RPMI7951 (cell line): ENCODE data around the gene TNFRSF4. TPM values are rescaled to one million over a fixed set of nuclear protein-coding genes. Genes with fewer than 3 reads are reported as not detected.

Experiments
- DNase-seq: peaks from one replicate; pipeline ENCODE4 v3.0.0-alpha.2; 2012; ENCODE audit warnings: low read depth
- total RNA-seq: library from RNA; depleted of rRNA; stranded (reverse); fragments of >200 nt; shearing (Covaris generic); gene quantifications from 2 replicates; pipeline ENCODE4 v1.2.3, GENCODE V29; 2014; rRNA removed

The TNFRSF4 gene
- total RNA-seq, 1 experiment from 2014 or later: not detected

- DNase-seq: no peak
Measured at GRCh38 chr1:1170215-1171091, 43.5 kb downstream of the TNFRSF4 start.

DNA sequence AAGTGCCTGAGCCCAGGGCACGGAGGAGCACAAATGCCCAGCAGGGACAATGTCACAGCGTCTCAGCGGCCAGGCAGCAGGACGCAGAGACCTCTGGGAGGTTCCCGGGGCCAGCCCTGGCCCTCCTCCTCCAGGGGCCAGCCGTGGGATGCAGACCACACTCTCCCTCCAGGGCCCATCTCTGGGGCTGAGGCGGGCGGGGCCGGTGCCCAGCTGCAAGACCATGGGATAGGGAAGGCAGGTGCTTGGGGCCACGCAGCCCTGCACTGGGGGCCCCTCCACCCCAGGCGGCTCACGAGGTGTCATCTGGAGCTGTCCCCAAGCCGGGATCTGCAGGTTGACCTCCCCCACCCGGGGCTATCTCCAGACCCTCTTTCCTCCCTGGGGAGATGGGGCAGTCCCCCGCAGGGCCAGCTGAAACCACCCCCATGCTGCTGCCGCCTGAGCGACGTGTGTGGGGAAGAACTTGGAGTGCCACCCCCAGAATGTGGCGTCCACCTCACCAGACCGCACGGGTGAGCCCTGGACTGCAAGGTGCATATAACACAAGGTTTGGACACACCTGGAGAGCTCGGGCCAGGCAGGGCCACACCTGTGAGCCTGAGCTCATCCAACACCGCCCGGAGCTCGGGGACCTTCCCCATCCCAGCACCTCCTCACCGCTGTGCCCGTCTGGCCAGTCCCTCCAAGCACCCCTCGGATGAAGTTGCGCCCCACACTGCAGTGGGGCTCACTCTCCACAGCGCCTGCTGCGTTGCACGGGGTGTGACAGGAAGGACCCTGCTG is 44.3 kb downstream of the TNFRSF4 start:
- DNase-seq: no peak

DNA sequence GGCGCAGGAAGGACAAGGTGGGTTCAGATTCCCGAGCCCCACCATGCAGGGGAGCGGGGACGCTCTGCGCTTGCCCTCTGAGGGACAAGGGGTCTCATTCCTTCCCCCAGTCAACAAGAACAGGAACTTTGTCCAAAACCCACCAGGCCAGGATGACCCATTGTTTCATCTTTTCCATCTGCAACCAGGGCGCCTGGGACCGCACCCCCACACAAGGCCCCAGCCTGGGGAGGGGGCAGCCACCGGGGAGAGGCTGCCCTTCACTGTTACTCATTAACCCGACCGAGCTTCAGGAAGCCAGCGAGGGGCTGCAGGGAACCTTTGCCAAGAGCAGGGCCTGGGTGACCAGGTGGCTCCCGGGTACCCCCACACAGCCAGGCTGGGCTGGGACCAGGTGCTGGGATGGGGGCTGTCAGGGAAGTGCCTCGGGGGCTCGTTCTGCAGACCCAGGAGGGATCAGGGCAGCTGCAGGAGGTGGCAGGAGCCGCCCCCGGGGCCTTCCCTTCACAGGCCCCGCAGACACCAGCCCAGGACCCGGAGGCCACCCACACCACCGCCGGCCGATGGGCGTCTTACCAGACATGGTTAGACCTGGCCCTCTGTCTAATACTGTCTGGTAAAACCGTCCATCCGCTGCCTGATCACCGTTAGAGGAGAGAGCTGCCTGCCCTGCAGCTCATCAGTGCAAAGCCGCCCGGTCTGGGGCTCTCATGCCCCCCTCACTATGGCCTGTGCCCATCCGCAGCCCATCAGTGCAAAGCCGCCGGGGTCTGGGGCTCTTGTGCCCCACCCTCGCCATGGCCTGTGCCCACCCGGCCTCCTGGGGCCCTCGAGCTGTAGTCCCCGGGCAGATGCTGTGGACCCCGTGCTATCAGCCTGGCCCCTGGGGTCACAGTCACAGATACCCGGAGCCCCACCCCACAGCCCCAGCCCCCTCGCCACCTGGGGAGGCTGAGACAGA is 45.2 kb downstream of the TNFRSF4 start:
- DNase-seq: no peak

GRCh38 chr1:1167841-1168450 is 46.0 kb downstream of the TNFRSF4 start:
- no peak for DNase-seq

GRCh38 chr1:1167398-1167821 is 46.5 kb downstream of the TNFRSF4 start:
- DNase-seq: no peak

DNA sequence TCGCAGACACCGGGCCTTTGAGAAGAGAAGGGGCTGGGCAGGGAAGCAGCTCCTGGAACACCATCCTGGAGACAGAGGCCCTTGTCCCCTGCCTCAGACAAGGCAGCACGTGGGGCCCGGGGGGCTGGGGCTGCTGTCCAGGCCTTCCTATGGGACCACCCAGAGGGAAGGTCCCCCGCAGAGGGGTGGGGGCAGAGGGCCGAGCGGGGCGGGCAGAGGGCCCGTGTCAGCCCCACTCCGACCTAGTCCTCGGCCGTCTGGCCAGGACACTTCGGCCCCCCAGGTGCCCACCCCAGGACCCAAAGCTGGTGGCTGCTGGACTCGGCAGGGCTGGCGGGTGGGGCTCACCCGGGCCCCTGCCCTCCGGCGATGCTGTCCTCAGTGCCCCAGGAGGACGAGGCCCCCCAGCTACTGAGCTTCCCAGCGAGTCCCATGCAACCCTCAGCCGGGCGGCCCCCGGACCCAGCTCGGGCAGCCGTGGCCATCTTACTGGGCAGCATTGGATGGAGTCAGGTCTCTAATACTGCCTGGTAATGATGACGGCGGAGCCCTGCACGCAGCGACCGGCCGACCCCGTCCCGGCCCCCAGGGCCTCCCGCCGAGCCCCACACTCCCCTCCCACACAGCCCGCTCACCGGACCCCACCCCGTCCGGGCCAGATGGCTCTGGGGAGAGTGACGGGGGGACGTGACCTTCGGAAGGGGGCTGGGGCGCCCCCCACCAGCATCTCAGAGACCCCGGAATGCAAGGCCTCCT is 47.1 kb downstream of the TNFRSF4 start:
- DNase-seq: no peak

GRCh38 chr1:1165900-1166421 is 48.0 kb downstream of the TNFRSF4 start:
- no peak for DNase-seq

- no peak for DNase-seq
Measured at GRCh38 chr1:1165485-1165884, 48.5 kb downstream of the TNFRSF4 start.

GRCh38 chr1:1164701-1165451 is 49.1 kb downstream of the TNFRSF4 start:
- no peak for DNase-seq

DNA sequence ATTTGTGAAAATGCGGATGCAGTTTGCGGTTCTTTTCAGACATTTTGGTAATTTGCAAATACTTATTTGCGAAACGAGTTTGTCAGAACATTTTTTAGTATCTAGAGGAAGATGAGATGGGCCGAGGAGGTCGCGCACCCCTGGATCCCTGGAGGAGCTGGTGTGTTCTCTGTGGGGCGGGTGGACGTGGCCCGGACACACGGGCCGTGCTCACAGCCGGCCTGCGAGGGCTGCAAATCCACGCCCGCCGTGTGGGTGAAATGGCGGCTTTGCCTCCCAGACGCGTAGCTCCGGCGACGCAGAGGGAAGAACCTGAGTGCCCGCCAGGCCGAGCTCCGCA is 49.6 kb downstream of the TNFRSF4 start:
- DNase-seq: no peak

DNA sequence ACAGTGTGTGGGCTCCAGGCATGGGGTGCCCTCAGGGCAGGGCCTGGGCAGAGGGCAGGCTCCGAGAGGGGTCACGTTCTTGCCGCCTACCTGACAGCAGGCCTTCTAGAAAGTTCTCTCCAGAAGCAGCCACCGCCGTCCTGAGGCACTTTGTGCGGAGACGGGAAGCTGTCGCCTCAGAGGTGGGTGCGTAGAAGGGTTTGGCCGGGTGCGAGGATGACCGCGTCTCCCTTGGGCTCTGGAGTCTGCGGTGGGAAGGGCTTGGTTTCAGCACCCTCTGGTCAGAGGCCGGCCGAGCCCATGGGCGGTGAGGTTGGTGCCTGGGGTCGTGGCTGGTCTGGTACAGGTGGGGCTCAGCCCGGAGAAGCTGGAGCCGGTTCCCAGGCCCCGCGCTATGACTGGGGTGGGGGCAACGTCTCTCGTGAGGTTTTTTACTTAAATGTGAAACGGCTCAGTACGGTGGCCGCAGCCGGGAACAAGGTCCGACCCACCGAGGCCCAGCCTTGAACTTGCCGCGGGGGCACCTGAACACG is 50.3 kb downstream of the TNFRSF4 start:
- no peak for DNase-seq

GRCh38 chr1:1162597-1163537 is 51.1 kb downstream of the TNFRSF4 start:
- DNase-seq: no peak

DNA sequence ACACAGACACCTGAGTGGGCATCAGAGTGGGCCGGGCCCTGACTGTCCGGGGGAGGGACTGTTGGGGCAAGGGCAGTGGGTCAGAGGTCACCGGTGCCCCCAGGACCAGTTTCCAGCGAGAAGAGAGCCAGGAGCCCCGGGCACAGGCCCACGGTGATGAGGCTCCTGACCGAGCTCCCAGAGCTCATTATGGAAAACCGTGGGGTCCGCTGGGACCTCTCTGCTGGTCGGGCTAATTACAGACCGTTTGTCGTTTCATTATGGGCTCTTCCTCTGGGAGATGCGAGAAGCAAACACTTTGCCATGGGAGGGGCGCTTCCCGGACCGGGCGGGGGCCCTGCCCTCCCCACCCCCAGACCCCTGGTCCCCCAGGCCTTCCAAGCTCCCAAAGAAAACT is 52.3 kb downstream of the TNFRSF4 start:
- DNase-seq: no peak

Other genes with a start within 250 kb of the TNFRSF4 start
- gene PLEKHN1, start 247.7 kb downstream of the TNFRSF4 start, total RNA-seq: 0.60 and 0.88 TPM in 2 replicates
- 0.12 TPM in 1 of 2 replicates, not detected in the other for gene PERM1, start 232.1 kb downstream of the TNFRSF4 start, total RNA-seq
- gene HES4, start 214.1 kb downstream of the TNFRSF4 start, total RNA-seq: 0.39 and 0.48 TPM in 2 replicates
- gene ISG15, start 200.7 kb downstream of the TNFRSF4 start, total RNA-seq: 77.9 and 78.8 TPM in 2 replicates
- gene AGRN, start 194.0 kb downstream of the TNFRSF4 start, total RNA-seq: 42.8 and 64.0 TPM in 2 replicates
- not detected in 2 replicates for gene RNF223, start 139.8 kb downstream of the TNFRSF4 start, total RNA-seq
- gene C1orf159, start 98.1 kb downstream of the TNFRSF4 start, total RNA-seq: 10.3 and 16.2 TPM in 2 replicates
- not detected in 2 replicates for gene TTLL10, start 40.3 kb downstream of the TNFRSF4 start, total RNA-seq
- not detected in 2 replicates for gene TNFRSF18, start 7.6 kb downstream of the TNFRSF4 start, total RNA-seq
- 74.4 and 80.5 TPM in 2 replicates for gene SDF4, start 17.8 kb upstream of the TNFRSF4 start, total RNA-seq
- gene B3GALT6, start 18.1 kb upstream of the TNFRSF4 start, total RNA-seq: 13.9 and 18.2 TPM in 2 replicates
- gene C1QTNF12, start 32.6 kb upstream of the TNFRSF4 start, total RNA-seq: not detected in 2 replicates
- 54.3 and 61.9 TPM in 2 replicates for gene UBE2J2, start 59.7 kb upstream of the TNFRSF4 start, total RNA-seq
- 0.39 and 0.84 TPM in 2 replicates for gene SCNN1D, start 66.3 kb upstream of the TNFRSF4 start, total RNA-seq
- gene ACAP3, start 93.8 kb upstream of the TNFRSF4 start, total RNA-seq: 10.3 and 19.1 TPM in 2 replicates
- gene PUSL1, start 94.4 kb upstream of the TNFRSF4 start, total RNA-seq: 15.7 and 27.4 TPM in 2 replicates
- 62.6 and 75.4 TPM in 2 replicates for gene INTS11, start 110.5 kb upstream of the TNFRSF4 start, total RNA-seq
- 18.7 and 23.9 TPM in 2 replicates for gene CPTP, start 110.6 kb upstream of the TNFRSF4 start, total RNA-seq
- 0.48 and 0.68 TPM in 2 replicates for gene TAS1R3, start 117.1 kb upstream of the TNFRSF4 start, total RNA-seq
- 24.0 and 36.5 TPM in 2 replicates for gene DVL1, start 135.3 kb upstream of the TNFRSF4 start, total RNA-seq
- 4.0 and 4.1 TPM in 2 replicates for gene MXRA8, start 144.4 kb upstream of the TNFRSF4 start, total RNA-seq
- gene AURKAIP1, start 161.1 kb upstream of the TNFRSF4 start, total RNA-seq: 141 and 204 TPM in 2 replicates
- gene CCNL2, start 185.2 kb upstream of the TNFRSF4 start, total RNA-seq: 62.8 and 66.2 TPM in 2 replicates
- 227 and 241 TPM in 2 replicates for gene MRPL20, start 193.1 kb upstream of the TNFRSF4 start, total RNA-seq
- gene ANKRD65, start 207.1 kb upstream of the TNFRSF4 start, total RNA-seq: not detected in 2 replicates
- gene VWA1, start 221.5 kb upstream of the TNFRSF4 start, total RNA-seq: 5.6 and 5.7 TPM in 2 replicates
- gene ATAD3C, start 235.5 kb upstream of the TNFRSF4 start, total RNA-seq: not detected in 2 replicates